ENCODE data around the gene EIF5.
A peak's percentile ranks its signal among the peaks of the same experiment; 100 is the strongest.

Gene EIF5

DNA sequence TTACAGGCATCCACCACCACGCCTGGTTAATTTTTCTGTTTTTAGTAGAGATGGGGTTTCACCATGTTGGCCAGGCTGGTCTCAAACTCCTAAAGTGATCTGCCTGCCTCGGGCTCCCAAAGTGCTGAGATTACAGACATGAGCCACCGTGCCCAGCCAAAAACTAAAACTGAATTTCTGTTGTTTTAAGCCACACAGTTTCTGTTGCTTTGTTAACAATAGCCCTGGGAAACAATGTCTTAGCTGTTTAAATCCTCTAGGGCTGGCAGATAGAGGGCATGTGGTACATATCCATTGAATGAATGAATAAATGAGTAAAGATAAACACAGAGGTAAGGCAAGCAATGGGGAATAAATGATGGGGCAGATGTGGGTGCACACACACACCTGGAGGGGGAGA, 8.0 kb upstream of the EIF5 start:
- H3K4me3 ChIP-seq: no peak overlapping the region
- no peak overlapping the region for H3K27ac ChIP-seq
- no peaks in the 10 kb centered on the region for H3K9me3 ChIP-seq (ENCODE audit: low read depth, low read length)
- TF ChIP-seq FOXP2 (optimal IDR thresholded peaks at IDR 0.05; ENCODE audit: control extremely low read depth, extremely low read length, insufficient read depth) (no peak), EZH2 (IDR thresholded peaks at IDR 0.05) (no peak), POLR2AphosphoS5 (IDR thresholded peaks at IDR 0.05; ENCODE audit: borderline replicate concordance, low read depth, low read length) (no peak)
- no peaks in the 10 kb centered on the region for H3K36me3 ChIP-seq (ENCODE audit: insufficient read depth, low read length)
- H3K9ac ChIP-seq (ENCODE audit: insufficient read length): no peak overlapping the region
- DNase-seq (ENCODE audit: low read depth, low spot score): no peak

DNA sequence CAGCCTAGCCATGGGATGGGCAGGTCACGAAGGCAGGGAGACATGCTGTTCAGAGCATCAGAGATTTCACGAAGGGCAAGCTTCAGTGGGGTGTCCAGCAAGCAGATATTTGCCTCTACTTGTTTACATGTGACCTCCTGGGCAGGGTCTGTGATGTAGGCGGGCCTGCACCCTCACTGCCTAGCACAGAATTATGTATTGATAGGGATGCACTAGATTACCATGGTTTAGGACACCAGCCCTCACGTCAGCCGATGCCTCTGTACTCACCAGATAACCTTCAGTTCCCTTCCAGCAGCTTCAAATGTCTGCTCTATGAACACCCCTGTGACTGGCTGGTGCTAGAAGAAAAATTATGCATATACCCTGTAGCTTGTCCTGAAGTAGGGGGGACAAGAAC, 5.1 kb upstream of the EIF5 start:
- no peak overlapping the region for H3K4me3 ChIP-seq
- TF ChIP-seq FOXP2 (optimal IDR thresholded peaks at IDR 0.05; ENCODE audit: control extremely low read depth, extremely low read length, insufficient read depth): no peak
- no peak for TF ChIP-seq POLR2AphosphoS5 (IDR thresholded peaks at IDR 0.05; ENCODE audit: borderline replicate concordance, low read depth, low read length)
- no peak for TF ChIP-seq EZH2 (IDR thresholded peaks at IDR 0.05)
- no peak for DNase-seq (ENCODE audit: low read depth, low spot score)
- H3K36me3 ChIP-seq (ENCODE audit: insufficient read depth, low read length): no peaks in the 10 kb centered on the region
- H3K9me3 ChIP-seq (ENCODE audit: low read depth, low read length): no peaks in the 10 kb centered on the region
- H3K27ac ChIP-seq: no peak overlapping the region
- no peak overlapping the region for H3K9ac ChIP-seq (ENCODE audit: insufficient read length)

DNA sequence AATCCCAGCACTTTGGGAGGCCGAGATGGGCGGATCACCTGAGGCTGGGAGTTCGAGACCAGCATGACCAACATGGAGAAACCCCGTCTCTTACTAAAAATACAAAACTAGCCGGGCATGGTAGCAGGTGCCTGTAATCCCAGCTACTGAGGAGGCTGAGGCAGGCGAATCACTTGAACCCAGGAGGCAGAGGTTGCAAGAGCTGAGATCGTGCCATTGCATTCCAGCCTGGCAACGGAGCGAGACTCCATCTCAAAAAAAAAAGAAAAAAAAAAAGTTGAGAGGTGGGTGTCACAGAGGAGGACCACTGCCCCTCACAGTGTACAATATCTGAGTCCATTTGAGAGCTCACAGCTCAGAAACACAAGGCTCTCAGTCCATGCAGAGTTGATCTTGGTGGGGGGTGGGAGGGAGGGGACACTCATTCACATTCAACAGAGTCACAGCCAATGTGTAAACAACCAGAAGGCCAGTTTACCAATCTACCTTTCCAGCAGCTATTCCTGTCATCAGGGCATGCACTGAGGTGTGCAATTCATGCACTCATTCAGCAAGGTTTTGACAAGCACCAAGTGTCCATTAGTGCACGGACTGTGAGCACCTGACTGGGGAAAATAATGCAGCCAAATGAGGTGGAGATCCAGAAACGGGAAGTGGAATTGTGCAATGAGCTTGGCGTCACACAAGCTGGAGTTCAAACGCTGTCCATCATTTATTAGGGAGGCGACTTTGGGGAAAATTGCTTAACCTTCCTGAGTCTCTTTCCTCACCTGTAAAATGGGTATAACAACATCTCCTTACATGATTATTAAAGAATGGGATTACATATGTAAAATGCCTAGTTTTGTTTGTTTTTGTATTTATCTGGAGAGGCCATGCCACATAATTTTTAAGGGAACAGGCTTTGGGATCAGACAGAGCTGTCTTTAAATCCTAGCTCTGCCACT, 4.4 kb upstream of the EIF5 start:
- no peak for DNase-seq (ENCODE audit: low read depth, low spot score)
- Histone ChIP-seq H3K9me3 (ENCODE audit: low read depth, low read length) (no peaks in the 10 kb centered on the region), H3K9ac (ENCODE audit: insufficient read length) (no peak overlapping the region), H3K36me3 (ENCODE audit: insufficient read depth, low read length) (no peaks in the 10 kb centered on the region), H3K4me3 (no peak overlapping the region), H3K27ac (no peak overlapping the region)
- TF ChIP-seq POLR2AphosphoS5 (IDR thresholded peaks at IDR 0.05; ENCODE audit: borderline replicate concordance, low read depth, low read length): no peak
- no peak for TF ChIP-seq FOXP2 (optimal IDR thresholded peaks at IDR 0.05; ENCODE audit: control extremely low read depth, extremely low read length, insufficient read depth)

DNA sequence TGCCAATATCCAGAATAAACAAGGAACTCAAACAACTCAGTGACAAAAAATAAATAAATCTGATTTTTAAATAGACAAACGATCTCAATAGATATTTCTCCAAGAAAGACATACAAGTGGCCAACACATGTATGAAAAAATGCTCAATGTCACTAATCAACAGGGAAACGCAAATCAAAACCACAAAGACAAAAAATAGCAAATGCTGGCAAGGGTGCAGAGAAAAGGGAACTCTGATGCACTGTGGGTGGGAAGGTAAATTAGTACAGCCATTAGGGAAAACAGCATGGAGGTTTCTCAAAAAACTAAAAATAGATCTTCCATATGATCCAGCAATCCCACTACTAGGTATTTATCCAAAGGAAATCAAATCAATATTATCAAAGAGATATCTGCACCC, 3.5 kb upstream of the EIF5 start:
- no peaks in the 10 kb centered on the region for H3K9me3 ChIP-seq (ENCODE audit: low read depth, low read length)
- DNase-seq (ENCODE audit: low read depth, low spot score): no peak
- TF ChIP-seq EZH2 (IDR thresholded peaks at IDR 0.05) (no peak), FOXP2 (optimal IDR thresholded peaks at IDR 0.05; ENCODE audit: control extremely low read depth, extremely low read length, insufficient read depth) (no peak), POLR2AphosphoS5 (IDR thresholded peaks at IDR 0.05; ENCODE audit: borderline replicate concordance, low read depth, low read length) (no peak)
- H3K36me3 ChIP-seq (ENCODE audit: insufficient read depth, low read length): peaks cover 8% of the 10 kb centered on the region
- H3K9ac ChIP-seq (ENCODE audit: insufficient read length): no peak overlapping the region
- no peak overlapping the region for H3K27ac ChIP-seq
- H3K4me3 ChIP-seq: no peak overlapping the region

DNA sequence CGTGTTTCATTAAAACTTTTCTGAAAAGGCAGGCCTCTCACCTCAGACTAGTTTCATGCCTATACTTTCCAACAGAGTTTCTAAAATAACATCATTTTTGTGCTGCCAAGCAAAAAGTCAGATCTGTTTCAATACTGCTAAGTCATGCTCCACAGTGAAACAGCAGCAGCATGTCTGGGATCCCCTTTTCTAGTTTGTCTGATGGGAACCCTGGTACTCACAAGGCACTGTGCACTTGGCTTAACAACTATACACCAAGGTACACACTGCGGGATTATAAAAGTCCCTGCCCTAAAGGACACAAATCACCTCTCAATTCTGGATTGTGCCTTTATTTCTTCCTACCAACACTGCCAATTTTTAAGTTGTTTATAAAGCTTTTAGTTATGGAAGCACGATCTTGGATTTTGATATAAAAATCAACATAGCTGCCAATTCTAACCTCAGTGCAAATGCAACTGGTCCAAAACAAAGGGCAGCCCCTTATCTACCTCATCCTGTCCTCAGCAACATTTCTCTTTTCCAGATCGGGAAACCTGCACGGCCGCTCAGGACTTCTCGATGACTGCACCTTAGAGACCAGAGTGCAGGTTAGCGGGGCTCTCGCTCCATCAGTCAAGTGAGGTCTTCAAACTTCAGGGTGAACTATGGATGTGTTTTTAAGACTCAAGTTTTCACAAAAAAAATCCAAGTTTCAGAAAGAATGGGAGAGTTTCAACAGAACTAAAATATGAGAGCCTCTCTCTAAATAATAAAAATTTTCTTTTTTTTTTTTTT, 1.7 kb upstream of the EIF5 start:
- DNase-seq (ENCODE audit: low read depth, low spot score): no peak
- peak; percentile 51; the same call in 1 of the 2 replicates for TF ChIP-seq POLR2AphosphoS5 (IDR thresholded peaks at IDR 0.05; ENCODE audit: borderline replicate concordance, low read depth, low read length)
- TF ChIP-seq EZH2 (IDR thresholded peaks at IDR 0.05): no peak
- H3K27ac ChIP-seq: peak overlapping the region; percentile 98
- H3K9me3 ChIP-seq (ENCODE audit: low read depth, low read length): no peaks in the 10 kb centered on the region
- H3K9ac ChIP-seq (ENCODE audit: insufficient read length): peak overlapping the region; percentile 100
- peaks cover 26% of the 10 kb centered on the region for H3K36me3 ChIP-seq (ENCODE audit: insufficient read depth, low read length)
- H3K4me3 ChIP-seq: peak overlapping the region; percentile 98

DNA sequence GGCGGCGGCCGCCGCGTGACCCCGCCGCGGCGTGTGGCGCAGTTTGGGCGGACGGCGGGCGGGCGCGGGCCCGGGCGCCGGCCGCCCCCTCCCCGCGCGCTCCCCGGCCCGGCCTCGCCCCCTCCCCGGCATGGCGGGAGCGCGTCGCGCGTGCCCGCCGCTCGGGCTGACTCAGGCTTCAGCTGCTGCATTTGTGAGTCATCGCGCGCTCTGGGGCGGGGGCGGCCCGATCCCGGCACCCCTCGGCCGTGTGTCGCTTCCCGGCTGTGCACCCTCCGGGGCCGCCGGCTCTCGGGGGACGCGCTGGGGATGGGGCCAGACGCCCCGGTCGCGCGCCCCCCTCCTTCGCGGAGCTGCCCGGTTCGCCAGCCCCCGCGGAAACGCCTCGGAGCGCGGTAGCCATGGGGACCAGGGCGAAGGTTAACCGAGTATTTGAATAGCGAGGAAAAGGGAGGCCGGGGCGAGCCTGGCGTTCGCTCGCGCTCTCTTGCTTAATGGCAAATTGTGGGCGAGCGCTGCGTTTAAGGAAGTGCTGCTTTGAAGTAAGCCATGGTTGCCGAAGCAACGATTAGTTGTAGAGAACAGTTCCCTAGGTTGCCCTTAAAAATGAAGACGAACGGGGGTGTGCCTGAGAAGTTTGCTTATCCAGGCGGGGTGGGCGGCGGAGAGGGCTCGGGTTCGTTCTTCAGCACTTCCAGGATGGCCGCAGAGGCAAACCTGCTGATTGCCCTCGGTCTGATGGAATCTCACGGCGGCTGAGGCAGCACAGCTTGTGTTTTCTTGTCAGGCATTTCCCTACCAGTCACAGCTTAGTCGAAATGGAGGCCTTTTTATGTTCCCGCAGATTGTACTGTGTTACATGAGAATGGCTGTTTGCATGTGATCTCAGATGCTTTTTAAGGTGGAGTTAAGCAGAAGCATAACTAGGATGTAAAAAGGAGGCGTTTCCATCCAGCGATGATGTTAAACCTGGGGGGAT, 896 bp downstream of the EIF5 start:
- Histone ChIP-seq H3K4me3 (peak overlapping the region; percentile 98), H3K27ac (peak overlapping the region; percentile 90; the same call in 1 of the 2 replicates), H3K9me3 (ENCODE audit: low read depth, low read length) (no peaks in the 10 kb centered on the region), H3K9ac (ENCODE audit: insufficient read length) (peak overlapping the region; percentile 97), H3K36me3 (ENCODE audit: insufficient read depth, low read length) (peaks cover 52% of the 10 kb centered on the region)
- no peak for DNase-seq (ENCODE audit: low read depth, low spot score)
- TF ChIP-seq POLR2AphosphoS5 (IDR thresholded peaks at IDR 0.05; ENCODE audit: borderline replicate concordance, low read depth, low read length): no peak
- no peak for TF ChIP-seq EZH2 (IDR thresholded peaks at IDR 0.05)
- no peak for TF ChIP-seq FOXP2 (optimal IDR thresholded peaks at IDR 0.05; ENCODE audit: control extremely low read depth, extremely low read length, insufficient read depth)

DNA sequence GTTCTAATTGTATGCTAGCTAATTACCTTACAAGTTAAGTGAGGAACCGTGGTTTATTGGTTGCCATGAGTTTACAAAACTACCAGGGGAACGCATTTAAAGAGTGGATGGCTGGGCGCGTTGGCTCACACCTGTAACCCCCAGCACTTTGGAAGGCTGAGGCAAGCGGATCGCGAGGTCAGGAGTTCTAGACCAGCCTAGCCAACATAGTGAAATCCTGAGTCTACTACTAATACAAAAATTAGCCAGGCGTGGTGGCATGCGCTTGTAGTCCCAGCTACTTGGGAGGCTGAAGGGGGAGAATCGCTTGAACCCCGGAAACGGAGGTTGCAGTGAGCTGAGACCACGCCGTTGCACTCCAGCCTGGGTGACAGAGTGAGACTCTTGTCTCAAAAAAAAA, 2.2 kb downstream of the EIF5 start:
- peak overlapping the region; percentile 93 for H3K9ac ChIP-seq (ENCODE audit: insufficient read length)
- no peak overlapping the region for H3K27ac ChIP-seq
- peak overlapping the region; percentile 98 for H3K4me3 ChIP-seq
- H3K36me3 ChIP-seq (ENCODE audit: insufficient read depth, low read length): peaks cover 65% of the 10 kb centered on the region
- no peak for TF ChIP-seq POLR2AphosphoS5 (IDR thresholded peaks at IDR 0.05; ENCODE audit: borderline replicate concordance, low read depth, low read length)
- no peak for TF ChIP-seq FOXP2 (optimal IDR thresholded peaks at IDR 0.05; ENCODE audit: control extremely low read depth, extremely low read length, insufficient read depth)
- no peak for TF ChIP-seq EZH2 (IDR thresholded peaks at IDR 0.05)
- no peaks in the 10 kb centered on the region for H3K9me3 ChIP-seq (ENCODE audit: low read depth, low read length)
- DNase-seq (ENCODE audit: low read depth, low spot score): no peak
